Heart right ventricle (tissue), 16 donors: ENCODE measurements around the gene RHEX. TPM values are rescaled to one million over a fixed set of nuclear protein-coding genes. Genes with fewer than 3 reads are reported as not detected.
"Not testable (repeated sequence)": the region's sequence is repeated elsewhere in the genome, so short reads cannot be mapped to it uniquely, and the experiment has no call there.

Experiments used
- ATAC-seq, 8 donors: fragments of 200-7000 bp; cut with Tn5 transposase; one replicate each; pipeline ENCODE4 v1.9.1; 2020; ENCODE audit warnings: mild to moderate bottlenecking in 8 of 8, moderate library complexity in 8 of 8, moderate number of reproducible peaks in 1 of 8
- DNase-seq, 2 donors: peaks; one replicate each; pipeline ENCODE4 v3.0.0-alpha.2; 2020
- H3K27ac ChIP-seq, 10 donors: fragments of 200-600 bp; sonication (generic) in 2 of 10; one replicate each; pipeline versions ENCODE4 v1.5.0 to v1.8.0; 2020 to 2022; ENCODE audit warnings: mild to moderate bottlenecking in 3 of 10
- H3K27me3 ChIP-seq, 7 donors: fragments of 200-600 bp; one replicate each; pipeline ENCODE4 v1.8.0; 2021 to 2022; ENCODE audit warnings: mild to moderate bottlenecking in 2 of 7
- H3K36me3 ChIP-seq, 9 donors: fragments of 200-600 bp; sonication (generic) in 1 of 9; one replicate each; pipeline versions ENCODE4 v1.5.0 to v1.8.0; 2020 to 2022; ENCODE audit warnings: mild to moderate bottlenecking in 2 of 9
- H3K4me1 ChIP-seq, 9 donors: fragments of 200-600 bp; sonication (generic) in 1 of 9; one replicate each; pipeline versions ENCODE4 v1.5.0 to v1.8.0; 2020 to 2022; ENCODE audit warnings: mild to moderate bottlenecking in 4 of 9
- H3K4me3 ChIP-seq, 10 donors: fragments of 200-600 bp; sonication (generic) in 2 of 10; one replicate each; pipeline versions ENCODE4 v1.5.0 to v1.8.0; 2020 to 2022; ENCODE audit warnings: mild to moderate bottlenecking in 7 of 10, moderate library complexity in 2 of 10
- H3K9me3 ChIP-seq, 11 donors: fragments of 200-600 bp in 10 of 11; sonication (generic) in 2 of 11; one replicate each; pipeline versions ENCODE4 v1.5.0 to v1.8.0; 2013 to 2022; ENCODE audit warnings: mild to moderate bottlenecking in 2 of 11, control low read depth in 1 of 11, moderate library complexity in 1 of 11
- WGBS, 2 donors: extraction: QIAGEN DNeasy Blood & Tissue Kit; methylation state at CpG; one replicate each; pipeline ENCODE4 v1.1.7; 2013; ENCODE audit warnings: inconsistent platforms in 1 of 2; 5-methylcytosine and 5-hydroxymethylcytosine counted together
- intact Hi-C, 10 donors: fragments of 100-400 bp; cut with DNase I; formaldehyde crosslinking; loops; one replicate each; pipeline versions ENCODE4 v1.11.1 to v1.14.2; 2022
- polyA plus RNA-seq, 2 donors: library from polyadenylated mRNA; stranded (reverse); fragments of 200-250 nt; gene quantifications; one replicate each; pipeline ENCODE4 v1.2.3, GENCODE V29; 2013
- total RNA-seq, 10 donors: library from RNA; stranded (reverse); fragmentation: NEBNext Ultra II Directional in 3 of 10; extraction: Animal tissue kit (Norgen Biotek cat#: 25700) in 3 of 10; gene quantifications; one replicate each; pipeline versions ENCODE4 v1.2.1 to v1.2.4, GENCODE V29; 2021 to 2023
- TF ChIP-seq, protein P1 (sequence below), 9 donors: fragments of 200-600 bp; sonication (generic) in 2 of 9; IDR thresholded peaks; one replicate each; pipeline versions ENCODE4 v1.5.0 to v1.8.0; 2021 to 2022; ENCODE audit warnings: antibody characterized with exemption in 9 of 9, mild to moderate bottlenecking in 5 of 9, moderate library complexity in 1 of 9
- donor health status: Arrhythmogenic right ventricular cardiomyopathy.
- donor health status: ischemic (EF 13 %, LVEDD 7.1; RV severe dilation, severe dysfunction).
- donor health status: healthy with polysubstance abuse.
- donor health status: DM: no; HTN: yes; CAD: no.
- donor health status: DM: no; HTN: no; CAD: no.
- donor health status: ischemic (EF 25% LVEDD 6.9; RV normal size, moderate dysfunction).
- donor health status: ischemic (EF 25% LVEDD 5.7; RV mildly dilated, moderate dysfunction).
- donor health status: healthy.
- donor health status: DM: yes; HTN: yes; CAD: no.
- donor health status: Ischemic cardiomyopathy.
- donor health status: ischemic (EF 35%, LVEDD 5.7; RV mildly dilated, moderate dysfunction).
- donor health status: nonischemic (EF 11% LVEDD 7.7; RV severe dilation, severe dysfunction).
- donor health status: DM: yes; HTN: yes; CAD: no.
- donor health status: PGD.
- donor health status: ischemic (EF 29% LVEDD 5.4; RV normal size, mild dysfunction).
- donor health status: nonischemic (EF 23%, LVEDD 6.1; RV moderate dilation, normal function).

The RHEX gene
- total and polyA plus RNA-seq, 12 donors = 0.22 to 1.2 TPM; not detected in 10

DNA sequence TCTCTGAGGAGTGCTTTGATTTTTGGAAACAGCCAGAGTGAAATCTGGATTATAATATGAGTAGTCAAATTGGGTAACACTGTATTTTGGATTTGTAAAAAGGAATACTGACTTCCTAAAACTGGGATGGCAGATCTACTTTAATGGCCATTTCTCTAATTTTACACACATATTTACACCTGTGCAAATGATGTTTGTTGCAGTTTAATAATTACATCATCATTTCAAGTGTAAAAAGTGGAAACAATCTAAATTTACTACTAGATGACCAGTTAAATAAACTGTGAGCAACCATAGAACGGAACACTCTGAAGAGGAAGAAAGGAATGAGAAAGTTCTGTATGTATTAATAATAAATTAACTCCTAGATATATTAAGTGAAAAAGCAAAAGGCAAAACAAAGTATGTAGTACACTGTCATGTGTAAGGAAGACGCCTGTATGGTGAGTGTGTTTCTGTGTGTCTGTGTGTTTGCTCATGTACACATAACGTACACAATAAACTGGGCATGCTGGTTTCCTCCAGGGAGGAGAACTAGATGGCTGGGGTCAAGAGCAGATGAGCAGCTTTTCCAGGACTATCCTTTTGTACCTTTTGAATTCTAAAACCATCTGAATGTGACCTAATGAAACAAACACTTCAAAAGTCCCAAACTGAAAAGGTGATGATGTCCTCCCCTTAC is 2.9 kb upstream of the RHEX start:
- H3K4me3 ChIP-seq = no peak overlapping the region
- 87 to 95% methylated on average over 3 of the region's 3 CpGs for WGBS, 2 donors
- intact Hi-C loops = no loop called here
- ATAC-seq = no peak
- H3K36me3 ChIP-seq = no peaks in the 10 kb centered on the region
- DNase-seq = no peak
- H3K4me1 ChIP-seq = peaks cover 0 to 26% (median 0%) of the 10 kb centered on the region in 9 donors
- peaks cover 0 to 15% (median 0%) of the 10 kb centered on the region in 7 donors for H3K27me3 ChIP-seq
- no peaks in the 10 kb centered on the region for H3K9me3 ChIP-seq
- no peak overlapping the region for H3K27ac ChIP-seq
- TF ChIP-seq, protein P1, sequence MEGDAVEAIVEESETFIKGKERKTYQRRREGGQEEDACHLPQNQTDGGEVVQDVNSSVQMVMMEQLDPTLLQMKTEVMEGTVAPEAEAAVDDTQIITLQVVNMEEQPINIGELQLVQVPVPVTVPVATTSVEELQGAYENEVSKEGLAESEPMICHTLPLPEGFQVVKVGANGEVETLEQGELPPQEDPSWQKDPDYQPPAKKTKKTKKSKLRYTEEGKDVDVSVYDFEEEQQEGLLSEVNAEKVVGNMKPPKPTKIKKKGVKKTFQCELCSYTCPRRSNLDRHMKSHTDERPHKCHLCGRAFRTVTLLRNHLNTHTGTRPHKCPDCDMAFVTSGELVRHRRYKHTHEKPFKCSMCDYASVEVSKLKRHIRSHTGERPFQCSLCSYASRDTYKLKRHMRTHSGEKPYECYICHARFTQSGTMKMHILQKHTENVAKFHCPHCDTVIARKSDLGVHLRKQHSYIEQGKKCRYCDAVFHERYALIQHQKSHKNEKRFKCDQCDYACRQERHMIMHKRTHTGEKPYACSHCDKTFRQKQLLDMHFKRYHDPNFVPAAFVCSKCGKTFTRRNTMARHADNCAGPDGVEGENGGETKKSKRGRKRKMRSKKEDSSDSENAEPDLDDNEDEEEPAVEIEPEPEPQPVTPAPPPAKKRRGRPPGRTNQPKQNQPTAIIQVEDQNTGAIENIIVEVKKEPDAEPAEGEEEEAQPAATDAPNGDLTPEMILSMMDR (IDR thresholded peaks at IDR 0.05) = no peak

DNA sequence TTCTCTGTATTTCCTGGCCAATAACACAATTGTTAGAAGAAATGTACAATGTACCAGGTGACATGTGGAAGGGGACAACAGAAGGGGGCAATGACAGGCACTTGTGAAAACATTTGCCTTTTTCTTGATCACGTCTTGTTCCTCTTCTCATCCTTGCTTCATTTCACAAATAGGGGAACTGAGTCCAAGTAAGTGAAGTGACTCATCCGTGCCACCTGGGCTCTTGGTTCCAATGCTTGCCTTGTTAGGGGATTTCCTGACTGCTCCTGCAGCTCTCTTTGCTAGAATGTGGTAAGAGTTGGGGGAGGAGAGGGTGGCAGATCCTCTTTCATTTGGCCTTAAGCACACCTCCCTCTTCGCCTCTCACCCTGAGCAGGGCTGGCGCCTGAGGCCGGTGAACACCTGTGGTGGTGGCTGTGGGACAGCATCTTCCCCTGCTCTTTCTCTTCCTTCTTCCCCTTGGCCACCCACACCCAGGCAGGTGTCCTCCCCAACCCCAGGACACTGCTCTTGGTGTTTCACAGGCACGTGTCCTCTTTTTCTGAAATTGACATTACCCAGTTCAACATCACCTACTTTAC is 2.2 kb upstream of the RHEX start:
- Histone ChIP-seq H3K9me3 (no peaks in the 10 kb centered on the region), H3K4me3 (no peak overlapping the region), H3K36me3 (no peaks in the 10 kb centered on the region), H3K27me3 (peaks cover 0 to 11% (median 0%) of the 10 kb centered on the region in 7 donors), H3K27ac (no peak overlapping the region), H3K4me1 (peaks cover 0 to 26% (median 0%) of the 10 kb centered on the region in 9 donors)
- TF ChIP-seq, protein P1 (IDR thresholded peaks at IDR 0.05) = no peak
- DNase-seq (no peak), ATAC-seq (no peak)
- WGBS, 2 donors = 83 to 88% methylated on average over 6 of the region's 6 CpGs
- intact Hi-C loops = no loop called here

DNA sequence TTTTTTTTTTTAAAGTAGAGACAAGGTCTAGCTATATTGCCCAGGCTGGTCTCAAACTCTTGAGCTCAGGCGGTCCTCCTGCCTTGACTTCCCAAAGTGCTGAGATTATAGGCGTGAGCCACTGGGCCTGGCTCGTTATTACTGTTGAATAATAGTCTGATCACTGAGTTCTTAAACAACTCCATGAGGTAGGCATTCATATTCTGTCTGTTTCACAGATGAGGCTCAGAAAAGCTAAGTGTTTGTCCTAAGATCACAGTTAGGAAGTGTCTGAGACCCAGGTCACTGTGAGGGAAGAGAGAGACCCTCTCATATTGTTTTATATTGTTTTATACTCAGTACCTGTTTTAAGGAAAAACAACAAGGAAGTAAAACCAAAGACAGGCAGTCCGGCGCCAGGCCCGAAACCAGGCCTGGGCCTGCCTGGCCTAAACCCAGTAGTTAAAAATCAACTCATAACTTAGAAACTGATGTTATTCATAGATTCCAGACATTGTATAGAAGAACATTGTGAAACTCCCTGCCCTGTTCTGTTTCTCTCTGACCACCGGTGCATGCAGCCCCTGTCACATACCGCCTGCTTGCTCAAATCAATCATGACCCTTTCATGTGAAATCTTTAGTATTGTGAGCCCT is 625 bp upstream of the RHEX start:
- 88 to 100% methylated on average over 4 to 6 of the region's 8 CpGs for WGBS, 2 donors
- H3K27me3 ChIP-seq, intact Hi-C loops, H3K4me3 ChIP-seq, H3K9me3 ChIP-seq, DNase-seq, H3K27ac ChIP-seq, H3K36me3 ChIP-seq, ATAC-seq: not testable (repeated sequence)
- peaks cover 0 to 26% (median 0%) of the 10 kb centered on the region in 9 donors for H3K4me1 ChIP-seq

DNA sequence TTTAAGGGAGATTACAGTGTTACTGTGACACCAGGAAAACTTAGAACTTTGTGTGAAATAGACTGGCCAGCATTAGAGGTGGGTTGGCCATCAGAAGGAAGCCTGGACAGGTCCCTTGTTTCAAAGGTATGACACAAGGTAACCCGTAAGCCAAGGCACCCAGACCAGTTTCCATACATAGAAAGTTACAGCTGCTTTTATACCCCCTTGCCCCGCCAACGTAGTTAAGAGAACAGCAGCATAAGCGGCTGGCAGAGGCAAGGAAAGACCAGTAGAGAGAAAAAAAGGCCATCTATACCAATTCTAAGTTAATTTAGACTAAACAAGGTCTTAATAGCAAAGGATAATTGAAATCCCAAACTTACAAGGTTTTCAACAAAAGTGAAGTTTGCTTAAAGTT is 643 bp downstream of the RHEX start:
- H3K4me3 ChIP-seq, DNase-seq, H3K27ac ChIP-seq, H3K27me3 ChIP-seq, H3K9me3 ChIP-seq, H3K36me3 ChIP-seq, ATAC-seq, intact Hi-C loops: not testable (repeated sequence)
- 96% methylated on average over 4 of the region's 4 CpGs for WGBS, 2 donors
- H3K4me1 ChIP-seq = peaks cover 0 to 21% (median 0%) of the 10 kb centered on the region in 9 donors

DNA sequence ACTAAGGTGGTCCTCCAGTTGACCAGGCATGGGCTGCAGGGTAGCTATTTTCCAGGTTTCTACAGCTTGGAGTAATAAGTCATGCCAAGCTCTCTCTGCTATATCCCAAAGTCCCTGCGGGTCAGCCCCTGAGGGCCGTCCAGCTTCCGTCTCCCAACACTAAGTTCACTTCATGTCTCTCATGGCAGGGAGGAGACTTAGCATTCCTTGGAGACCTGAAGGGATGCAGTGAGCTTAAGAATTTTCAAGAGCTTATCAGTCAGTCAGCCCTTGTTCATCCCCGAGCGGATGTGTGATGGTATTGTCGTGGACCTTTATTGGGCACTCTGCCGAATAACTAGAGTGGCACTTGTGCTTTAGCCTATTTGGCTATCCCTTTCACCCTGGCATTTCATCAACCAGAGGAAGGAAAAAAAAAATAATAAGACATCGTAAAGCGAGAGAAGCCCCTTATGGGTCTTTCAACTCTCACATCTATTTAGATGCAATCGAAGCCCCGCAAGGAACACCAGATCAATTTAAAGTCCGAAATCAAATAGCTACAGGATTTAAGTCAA is 2.2 kb downstream of the RHEX start:
- H3K9me3 ChIP-seq, H3K27me3 ChIP-seq, H3K27ac ChIP-seq, H3K4me3 ChIP-seq, DNase-seq, H3K36me3 ChIP-seq, ATAC-seq, intact Hi-C loops: not testable (repeated sequence)
- 88 to 90% methylated on average over 12 of the region's 12 CpGs for WGBS, 2 donors
- peaks cover 0 to 18% (median 0%) of the 10 kb centered on the region in 9 donors for H3K4me1 ChIP-seq

DNA sequence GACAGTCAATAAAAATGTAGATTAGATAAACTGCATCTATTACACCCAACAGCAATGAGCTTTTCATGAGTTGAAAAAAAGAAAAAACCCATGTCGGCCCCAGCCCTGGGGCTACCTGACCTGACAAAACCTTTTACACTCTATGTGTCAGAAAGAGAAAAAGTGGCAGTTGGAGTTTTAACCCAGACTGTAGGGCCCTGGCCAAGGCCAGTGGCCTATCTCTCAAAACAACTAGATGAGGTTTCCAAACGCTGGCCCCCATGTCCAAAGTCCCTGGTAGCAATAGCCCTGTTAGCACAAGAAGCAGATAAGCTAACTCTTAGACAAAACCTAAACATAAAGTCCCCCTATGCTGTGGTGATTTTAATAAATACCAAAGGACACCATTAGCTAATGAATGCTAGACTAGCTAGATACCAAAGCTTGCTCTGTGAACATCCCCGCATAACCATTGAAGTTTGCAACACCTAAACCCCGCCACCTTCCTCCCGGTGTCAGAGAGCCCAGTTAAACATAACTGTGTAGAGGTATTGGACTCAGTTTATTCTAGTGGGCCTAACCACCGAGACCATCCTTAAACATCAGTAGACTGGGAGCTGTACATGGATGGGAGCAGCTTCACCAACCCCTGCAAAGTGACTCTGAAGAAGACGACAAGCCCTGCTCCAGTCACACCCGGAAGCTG is 2.8 kb downstream of the RHEX start:
- DNase-seq, intact Hi-C loops, H3K4me3 ChIP-seq, H3K36me3 ChIP-seq, ATAC-seq, H3K27ac ChIP-seq, H3K27me3 ChIP-seq, H3K9me3 ChIP-seq: not testable (repeated sequence)
- 91 to 95% methylated on average over 8 of the region's 8 CpGs for WGBS, 2 donors
- H3K4me1 ChIP-seq = peaks cover 0 to 13% (median 0%) of the 10 kb centered on the region in 9 donors

DNA sequence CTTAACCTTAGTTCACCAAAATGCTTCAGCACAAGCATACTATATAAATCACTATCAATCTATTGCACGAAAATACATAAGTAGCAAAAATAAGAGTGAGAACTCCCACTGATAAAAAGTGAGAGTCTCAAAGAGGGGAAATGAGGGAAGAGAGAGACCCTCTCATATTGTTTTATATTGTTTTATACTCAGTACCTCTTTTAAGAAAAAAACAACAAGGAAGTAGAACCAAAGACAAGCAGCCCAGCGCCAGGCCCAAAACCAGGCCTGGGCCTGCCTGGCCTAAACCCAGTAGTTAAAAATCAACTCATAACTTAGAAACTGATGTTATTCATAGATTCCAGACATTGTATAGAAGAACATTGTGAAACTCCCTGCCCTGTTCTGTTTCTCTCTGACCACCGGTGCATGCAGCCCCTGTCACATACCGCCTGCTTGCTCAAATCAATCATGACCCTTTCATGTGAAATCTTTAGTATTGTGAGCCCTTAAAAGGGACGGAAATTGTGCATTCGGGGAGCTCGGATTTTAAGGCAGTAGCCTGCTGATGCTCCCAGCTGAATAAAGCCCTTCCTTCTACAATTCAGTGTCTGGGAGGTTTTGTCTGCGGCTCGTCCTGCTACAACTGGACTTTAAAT is 5.4 kb downstream of the RHEX start:
- H3K27ac ChIP-seq, DNase-seq, H3K4me1 ChIP-seq, intact Hi-C loops, ATAC-seq, H3K4me3 ChIP-seq, H3K27me3 ChIP-seq, H3K36me3 ChIP-seq, H3K9me3 ChIP-seq: not testable (repeated sequence)
- 86 to 97% methylated on average over 4 to 6 of the region's 9 CpGs for WGBS, 2 donors
